Thyroid gland (tissue), 4 donors: Measurements from ENCODE around the gene MYL5.

Experiments used
- CTCF ChIP-seq, 6 experiments: fragments of 200-600 bp in 3 of 6; fragments of 450-650 bp in 3 of 6; sonication (generic) in 3 of 6; IDR thresholded peaks; one replicate each; pipeline ENCODE4 v1.5.1; 2016 to 2019; ENCODE audit warnings: antibody characterized with exemption in 6 of 6, mild to moderate bottlenecking in 2 of 6, inconsistent platforms in 1 of 6, moderate library complexity in 1 of 6
- POLR2A ChIP-seq, 2 donors: fragments of 450-650 bp; IDR thresholded peaks; one replicate each; pipeline ENCODE4 v1.6.1; 2017; ENCODE audit warnings: antibody characterized with exemption in 2 of 2, mild to moderate bottlenecking in 2 of 2, moderate library complexity in 1 of 2

- peak in 5 of 6 experiments; percentile 33 to 75 (median 64) for TF ChIP-seq CTCF (IDR thresholded peaks at IDR 0.05)
- no peak for TF ChIP-seq POLR2A (IDR thresholded peaks at IDR 0.05)
Observed at GRCh38 chr4:683982-684622, 9.8 kb downstream of the MYL5 start.
